Measurements from ENCODE around the gene C1QL3.

C1QL3 gene

GRCh38 chr10:16497911-16498310 lies 23.8 kb downstream of the C1QL3 start:
- no peaks in the 10 kb centered on the region for H3K4me1 ChIP-seq (ENCODE audit: control insufficient read depth in 1 of 2, insufficient read depth in 1 of 2, low read depth in 1 of 2, low read length in 1 of 2)
- no peaks in the 10 kb centered on the region for H3K9me3 ChIP-seq
- no peaks in the 10 kb centered on the region for H3K36me3 ChIP-seq
- H3K4me3 ChIP-seq (ENCODE audit: low read depth in 1 of 2, low read length in 1 of 2), result no peak overlapping the region
- H3K27ac ChIP-seq, result no peak overlapping the region
- no peaks in the 10 kb centered on the region for H3K27me3 ChIP-seq
- TF ChIP-seq CTCF (IDR thresholded peaks at IDR 0.05), result no peak

GRCh38 chr10:16493884-16494536 lies 27.7 kb downstream of the C1QL3 start:
- no peak overlapping the region for H3K27ac ChIP-seq
- H3K4me3 ChIP-seq (ENCODE audit: low read depth in 1 of 2, low read length in 1 of 2), result no peak overlapping the region
- no peaks in the 10 kb centered on the region for H3K4me1 ChIP-seq (ENCODE audit: control insufficient read depth in 1 of 2, insufficient read depth in 1 of 2, low read depth in 1 of 2, low read length in 1 of 2)
- TF ChIP-seq CTCF (IDR thresholded peaks at IDR 0.05), result no peak
- H3K9me3 ChIP-seq, result no peaks in the 10 kb centered on the region
- H3K27me3 ChIP-seq, result no peaks in the 10 kb centered on the region
- no peaks in the 10 kb centered on the region for H3K36me3 ChIP-seq

GRCh38 chr10:16491933-16492332 lies 29.7 kb downstream of the C1QL3 start:
- no peaks in the 10 kb centered on the region for H3K27me3 ChIP-seq
- no peaks in the 10 kb centered on the region for H3K4me1 ChIP-seq (ENCODE audit: control insufficient read depth in 1 of 2, insufficient read depth in 1 of 2, low read depth in 1 of 2, low read length in 1 of 2)
- H3K4me3 ChIP-seq (ENCODE audit: low read depth in 1 of 2, low read length in 1 of 2), result no peak overlapping the region
- no peak for TF ChIP-seq CTCF (IDR thresholded peaks at IDR 0.05)
- no peak overlapping the region for H3K27ac ChIP-seq
- no peaks in the 10 kb centered on the region for H3K9me3 ChIP-seq
- no peaks in the 10 kb centered on the region for H3K36me3 ChIP-seq

- Histone ChIP-seq H3K4me1 (ENCODE audit: control insufficient read depth in 1 of 2, insufficient read depth in 1 of 2, low read depth in 1 of 2, low read length in 1 of 2) (no peaks in the 10 kb centered on the region), H3K9me3 (no peaks in the 10 kb centered on the region), H3K4me3 (ENCODE audit: low read depth in 1 of 2, low read length in 1 of 2) (no peak overlapping the region), H3K27ac (no peak overlapping the region), H3K27me3 (no peaks in the 10 kb centered on the region), H3K36me3 (no peaks in the 10 kb centered on the region)
- no peak for TF ChIP-seq CTCF (IDR thresholded peaks at IDR 0.05)
Measured at GRCh38 chr10:16490511-16490910, 31.2 kb downstream of the C1QL3 start.

- no peak for TF ChIP-seq CTCF (IDR thresholded peaks at IDR 0.05)
- no peaks in the 10 kb centered on the region for H3K9me3 ChIP-seq
- no peaks in the 10 kb centered on the region for H3K27me3 ChIP-seq
Measured at GRCh38 chr10:16483241-16483917, 38.3 kb downstream of the C1QL3 start.

More at GRCh38 chr10:16483241-16483917, 38.3 kb downstream of the C1QL3 start:
- Histone ChIP-seq H3K36me3 (no peaks in the 10 kb centered on the region), H3K4me1 (ENCODE audit: control insufficient read depth in 1 of 2, insufficient read depth in 1 of 2, low read depth in 1 of 2, low read length in 1 of 2) (no peaks in the 10 kb centered on the region), H3K4me3 (ENCODE audit: low read depth in 1 of 2, low read length in 1 of 2) (no peak overlapping the region), H3K27ac (no peak overlapping the region)
